GM12875 (cell line): ENCODE data around the gene DSCAML1.

Experiments used
- H3K4me3 ChIP-seq: one replicate; pipeline ENCODE4 v1.5.1; 2011; ENCODE audit warnings: low read depth, low read length, control low read depth
- TF ChIP-seq, protein P1 (sequence below): IDR thresholded peaks from 2 replicates; pipeline ENCODE4 v1.5.1; 2011; ENCODE audit warnings: low read depth, mild to moderate bottlenecking, control low read depth, inconsistent platforms, low read length, moderate library complexity, borderline replicate concordance; ENCODE audit not compliant: insufficient read depth

The DSCAML1 gene

GRCh38 chr11:117829369-117829725 is 32.3 kb upstream of the DSCAML1 start:
- no peak overlapping the region for H3K4me3 ChIP-seq
- TF ChIP-seq, protein P1, sequence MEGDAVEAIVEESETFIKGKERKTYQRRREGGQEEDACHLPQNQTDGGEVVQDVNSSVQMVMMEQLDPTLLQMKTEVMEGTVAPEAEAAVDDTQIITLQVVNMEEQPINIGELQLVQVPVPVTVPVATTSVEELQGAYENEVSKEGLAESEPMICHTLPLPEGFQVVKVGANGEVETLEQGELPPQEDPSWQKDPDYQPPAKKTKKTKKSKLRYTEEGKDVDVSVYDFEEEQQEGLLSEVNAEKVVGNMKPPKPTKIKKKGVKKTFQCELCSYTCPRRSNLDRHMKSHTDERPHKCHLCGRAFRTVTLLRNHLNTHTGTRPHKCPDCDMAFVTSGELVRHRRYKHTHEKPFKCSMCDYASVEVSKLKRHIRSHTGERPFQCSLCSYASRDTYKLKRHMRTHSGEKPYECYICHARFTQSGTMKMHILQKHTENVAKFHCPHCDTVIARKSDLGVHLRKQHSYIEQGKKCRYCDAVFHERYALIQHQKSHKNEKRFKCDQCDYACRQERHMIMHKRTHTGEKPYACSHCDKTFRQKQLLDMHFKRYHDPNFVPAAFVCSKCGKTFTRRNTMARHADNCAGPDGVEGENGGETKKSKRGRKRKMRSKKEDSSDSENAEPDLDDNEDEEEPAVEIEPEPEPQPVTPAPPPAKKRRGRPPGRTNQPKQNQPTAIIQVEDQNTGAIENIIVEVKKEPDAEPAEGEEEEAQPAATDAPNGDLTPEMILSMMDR: no peak

- H3K4me3 ChIP-seq: no peak overlapping the region
- TF ChIP-seq, protein P1: no peak
Observed at GRCh38 chr11:117828611-117829368, 31.8 kb upstream of the DSCAML1 start.

DNA sequence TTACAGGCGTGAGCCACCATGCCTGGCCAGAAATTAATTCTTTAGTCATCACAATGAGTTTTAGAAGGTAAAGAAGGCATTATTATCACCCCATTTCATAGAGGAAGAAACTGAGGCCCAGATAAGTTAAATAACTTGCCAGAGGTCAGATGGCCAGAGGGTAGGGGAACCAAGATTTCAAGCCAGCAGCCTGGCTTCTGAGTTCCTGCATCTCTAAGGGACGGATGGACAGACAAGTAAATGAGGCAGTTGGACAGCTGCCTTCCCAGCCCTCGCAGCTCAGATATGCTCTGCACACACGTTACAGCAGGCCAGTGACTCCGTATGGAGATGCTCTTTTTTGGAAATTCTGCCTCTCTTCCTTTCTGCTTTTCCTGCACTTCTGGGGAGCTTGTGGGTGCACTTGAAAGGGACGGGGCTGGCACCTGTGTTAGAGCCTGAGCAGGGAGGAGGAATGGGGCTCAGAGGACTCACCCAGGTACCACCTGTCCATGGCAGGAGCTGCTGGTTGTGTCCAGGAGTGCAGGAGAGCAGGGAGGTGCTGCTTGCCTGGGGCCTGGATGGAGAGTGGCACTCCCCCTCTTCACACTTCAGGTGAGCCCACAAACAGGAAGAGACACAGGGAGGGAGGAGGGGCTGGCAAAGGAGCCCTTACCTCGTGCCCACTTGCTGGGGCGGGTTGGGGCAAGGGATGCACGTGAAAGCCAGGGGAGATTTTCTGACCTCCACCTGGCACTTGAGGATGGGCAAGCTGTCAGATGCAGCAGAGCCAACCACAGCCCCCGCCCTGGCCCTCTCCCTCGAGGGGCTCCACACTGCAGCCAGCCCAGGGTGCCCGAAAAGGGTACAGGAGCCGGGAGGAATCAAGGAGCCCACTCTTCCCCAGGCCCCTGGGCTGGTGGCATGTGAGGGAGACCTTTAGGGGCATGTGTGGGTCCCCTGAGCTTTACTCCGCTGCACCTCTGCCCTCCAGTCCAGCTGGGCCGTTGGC is 30.8 kb upstream of the DSCAML1 start:
- no peak overlapping the region for H3K4me3 ChIP-seq
- TF ChIP-seq, protein P1: no peak

DNA sequence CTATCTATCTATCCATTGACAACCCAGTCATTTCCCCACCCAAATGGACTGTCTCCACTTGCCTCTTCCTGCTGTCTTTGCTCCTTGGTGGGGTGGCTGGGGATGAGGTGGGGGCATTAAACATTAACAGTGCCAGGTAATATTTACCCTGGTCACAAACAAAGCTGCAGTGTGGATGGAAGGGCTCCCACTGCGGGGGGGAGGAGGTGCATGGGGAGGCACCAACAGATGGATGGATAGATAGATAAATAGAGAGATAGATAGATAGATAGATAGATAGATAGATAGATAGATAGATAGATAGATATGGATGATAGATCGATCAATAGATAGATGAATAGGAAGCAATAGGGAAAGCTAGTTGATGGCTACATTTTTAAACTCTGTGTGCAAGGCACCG is 29.8 kb upstream of the DSCAML1 start:
- no peak overlapping the region for H3K4me3 ChIP-seq
- TF ChIP-seq, protein P1: no peak

DNA sequence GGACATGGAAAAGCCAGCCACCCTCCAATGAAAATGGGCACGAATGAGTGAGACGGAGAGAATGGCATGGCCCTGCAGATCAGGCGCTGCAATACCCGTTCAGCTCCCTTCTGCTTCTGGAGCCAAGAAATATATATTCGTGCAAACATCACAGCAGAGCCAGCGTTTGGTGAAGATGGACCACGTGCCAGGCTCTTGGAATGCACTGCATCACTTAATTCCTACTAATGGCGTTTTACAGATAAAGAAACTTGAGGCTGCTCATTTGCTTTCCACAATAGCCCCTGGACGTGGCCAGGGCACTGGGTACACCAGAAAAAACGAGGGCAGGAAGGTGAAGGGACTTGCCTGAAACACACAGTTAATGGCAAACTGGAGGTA is 29.2 kb upstream of the DSCAML1 start:
- TF ChIP-seq, protein P1: no peak
- no peak overlapping the region for H3K4me3 ChIP-seq

- H3K4me3 ChIP-seq: no peak overlapping the region
- TF ChIP-seq, protein P1: no peak
Observed at GRCh38 chr11:117825538-117826189, 28.6 kb upstream of the DSCAML1 start.
